ENCODE data around the gene VPS33B. TPM values are rescaled to one million over a fixed set of nuclear protein-coding genes. Genes with fewer than 3 reads are reported as not detected.

The VPS33B gene
- total and polyA plus RNA-seq, 2 of the 13 experiments (the other 11 are each of a cell fraction or from before 2014, with no cell fraction given): 15.8 to 16.5 TPM

DNA sequence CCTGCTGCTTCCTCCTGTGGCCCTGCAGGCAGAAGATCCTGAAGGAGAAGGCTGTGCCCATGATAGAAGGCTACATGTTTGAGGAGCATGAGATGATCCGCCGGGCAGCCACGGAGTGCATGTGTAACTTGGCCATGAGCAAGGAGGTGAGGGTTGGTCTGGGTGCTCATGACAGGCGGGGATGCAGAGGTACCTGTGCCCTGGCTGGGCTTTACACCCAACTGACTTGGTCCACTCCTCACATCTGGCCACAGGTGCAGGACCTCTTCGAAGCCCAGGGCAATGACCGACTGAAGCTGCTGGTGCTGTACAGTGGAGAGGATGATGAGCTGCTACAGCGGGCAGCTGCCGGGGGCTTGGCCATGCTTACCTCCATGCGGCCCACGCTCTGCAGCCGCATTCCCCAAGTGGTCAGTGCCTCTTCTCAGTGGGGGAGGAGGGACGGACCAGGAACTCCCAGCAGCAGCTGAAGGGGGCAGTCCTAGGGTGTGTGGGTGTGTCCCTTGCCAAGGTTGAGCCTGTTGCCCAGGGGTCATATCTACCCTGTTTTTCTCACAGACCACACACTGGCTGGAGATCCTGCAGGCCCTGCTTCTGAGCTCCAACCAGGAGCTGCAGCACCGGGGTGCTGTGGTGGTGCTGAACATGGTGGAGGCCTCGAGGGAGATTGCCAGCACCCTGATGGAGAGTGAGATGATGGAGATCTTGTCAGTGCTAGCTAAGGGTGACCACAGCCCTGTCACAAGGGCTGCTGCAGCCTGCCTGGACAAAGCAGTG, 69.3 kb downstream of the VPS33B start (continued):
- TF ChIP-seq ZNF839 (CRISPR knock-in tag; IDR thresholded peaks at IDR 0.05; ENCODE audit: borderline replicate concordance): no peak
- no peak for TF ChIP-seq CEBPB (IDR thresholded peaks at IDR 0.05; ENCODE audit: borderline replicate concordance, low read depth, low read length)
- no peak for TF ChIP-seq ZNF749 (CRISPR knock-in tag; IDR thresholded peaks at IDR 0.05; ENCODE audit: borderline replicate concordance)
- TF ChIP-seq HIVEP1 (CRISPR knock-in tag; IDR thresholded peaks at IDR 0.05): no peak
- no peak for TF ChIP-seq REL (CRISPR knock-in tag; conservative IDR thresholded peaks at IDR 0.05)
- TF ChIP-seq TARDBP (CRISPR knock-in tag; IDR thresholded peaks at IDR 0.05): no peak

DNA sequence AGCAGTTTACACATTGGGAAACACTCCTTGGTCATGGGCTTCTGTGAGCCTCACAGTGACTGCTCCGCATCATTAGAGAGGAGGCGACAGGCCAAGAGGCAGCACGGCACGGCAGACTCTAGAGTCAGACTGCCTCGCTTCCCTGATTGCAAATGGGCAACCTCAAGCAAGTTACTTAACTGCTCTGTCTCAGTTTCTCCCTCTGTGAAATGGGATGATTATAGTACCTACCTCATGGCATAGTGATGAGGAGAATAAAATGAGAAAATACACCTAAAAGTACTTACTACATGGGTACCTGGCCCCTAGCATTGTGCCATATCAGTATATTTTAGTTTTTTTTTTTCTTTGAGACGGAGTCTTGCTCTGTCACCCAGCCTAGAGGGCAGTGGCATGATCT, 71.7 kb downstream of the VPS33B start:
- Histone ChIP-seq H3K9me3 (ENCODE audit: low read length) (no peaks in the 10 kb centered on the region), H3K79me2 (ENCODE audit: insufficient read depth, low read length) (peaks cover 5% of the 10 kb centered on the region), H3K27ac (ENCODE audit: extremely low read length, insufficient read depth, low read length) (no peak overlapping the region), H3K4me1 (ENCODE audit: insufficient read depth, low read length) (peaks cover 4% of the 10 kb centered on the region), H3K4me3 (replicated peaks in 1 of 3; ENCODE audit: insufficient read depth in 1 of 3, low read depth in 2 of 3, low read length in 3 of 3) (no peak overlapping the region), H3K36me3 (replicated peaks in 1 of 2; ENCODE audit: control insufficient read depth in 1 of 2, insufficient read depth in 2 of 2, low read length in 2 of 2) (peaks cover 20 to 65% of the 10 kb centered on the region in 2 experiments; a peak in 4 of 5 replicates), H2AFZ (ENCODE audit: low read length) (no peak overlapping the region), H3K27me3 (ENCODE audit: control insufficient read depth in 1 of 2, insufficient read depth in 2 of 2, low read length in 2 of 2) (no peaks in the 10 kb centered on the region), H4K20me1 (ENCODE audit: insufficient read depth, low read length) (no peaks in the 10 kb centered on the region), H3K9ac (ENCODE audit: insufficient read depth, low read depth, low read length) (no peak overlapping the region), H3K4me2 (ENCODE audit: low read depth, low read length) (no peak overlapping the region)
- ATAC-seq: no peak
- in situ Hi-C loops (cut with HindIII; ENCODE audit: extremely low pct_ligation_motif_present, low pct_unique_long_range_greater_than_20kb): no loop called here
- no peak for FAIRE-seq
- TF ChIP-seq ZNF629 (CRISPR knock-in tag; conservative IDR thresholded peaks at IDR 0.05) (peak; percentile 78), HOXD1 (CRISPR knock-in tag; IDR thresholded peaks at IDR 0.05) (no peak)
- DNase-seq (ENCODE audit: low spot score): no peak
- BruUV-seq (replicated peaks): no TSS peak
- WGBS (ENCODE audit: low lambda C conversion rate): 100% methylated on average over 5 of the region's 6 CpGs
- POLR2A ChIA-PET: no interaction called here
- intact Hi-C loops (cut with micrococcal nuclease; ENCODE audit: unreplicated experiment): no loop called here
- CTCF ChIA-PET (ENCODE audit: low intra/inter-chr PET ratio, low total read pairs): no interaction called here
